ENCODE measurements around the gene HSPG2. TPM values are rescaled to one million over a fixed set of nuclear protein-coding genes. Genes with fewer than 3 reads are reported as not detected.
A peak's percentile ranks its signal among the peaks of the same experiment; 100 is the strongest.

The HSPG2 gene
- total and polyA plus RNA-seq, 10 donors = 14.4 to 395 (median 151) TPM

- Histone ChIP-seq H3K27ac (peak overlapping the region in 7 of 8 donors; percentile 11 to 81 (median 75)), H3K4me3 (peak overlapping the region in 6 of 8 donors; percentile 0 to 81 (median 60)), H3K27me3 (replicated peaks in 1 of 7) (peaks cover 0 to 23% (median 0%) of the 10 kb centered on the region in 7 donors), H3K4me1 (peaks cover 20 to 95% (median 69%) of the 10 kb centered on the region in 6 donors), H3K9me3 (no peaks in the 10 kb centered on the region), H3K36me3 (no peaks in the 10 kb centered on the region)
- intact Hi-C loops (cut with DNase I; ENCODE audit: low total_unique reads) = no loop called here
- no peak for DNase-seq
- 55 to 75% (median 70%) methylated on average over 10 of the region's 10 CpGs for WGBS, 5 donors
- TF ChIP-seq CTCF (IDR thresholded peaks at IDR 0.05 in 8 of 11, conservative IDR thresholded peaks at IDR 0.05 in 3 of 11) (no peak), POLR2A (IDR thresholded peaks at IDR 0.05) (no peak), POLR2AphosphoS5 (IDR thresholded peaks at IDR 0.05) (no peak)
These were observed 1.7 kb downstream of the HSPG2 start for GRCh38 chr1:21935393-21935804.

- TF ChIP-seq CTCF (IDR thresholded peaks at IDR 0.05 in 8 of 11, conservative IDR thresholded peaks at IDR 0.05 in 3 of 11) (no peak), POLR2AphosphoS5 (IDR thresholded peaks at IDR 0.05) (peak in 2 of 3 donors; percentile 22 to 65), POLR2A (IDR thresholded peaks at IDR 0.05) (no peak)
- Histone ChIP-seq H3K36me3 (no peaks in the 10 kb centered on the region), H3K9me3 (no peaks in the 10 kb centered on the region), H3K27ac (peak overlapping the region in 7 of 8 donors; percentile 12 to 81 (median 63)), H3K4me3 (peak overlapping the region in 4 of 8 donors; percentile 16 to 81 (median 64)), H3K4me1 (peaks cover 12 to 86% (median 57%) of the 10 kb centered on the region in 6 donors), H3K27me3 (replicated peaks in 1 of 7) (peaks cover 0 to 23% (median 0%) of the 10 kb centered on the region in 7 donors)
- WGBS, 5 donors = 24 to 40% (median 37%) methylated on average over 15 to 19 of the region's 19 CpGs
- intact Hi-C loops (cut with DNase I; ENCODE audit: low total_unique reads) = no loop called here
- DNase-seq = no peak
These were observed 3.5 kb downstream of the HSPG2 start for GRCh38 chr1:21933397-21934248.

GRCh38 chr1:21932127-21932526 is 5.0 kb downstream of the HSPG2 start:
- WGBS, 5 donors = 60 to 82% (median 68%) methylated on average over 7 of the region's 7 CpGs
- no peak overlapping the region for H3K4me3 ChIP-seq

More at GRCh38 chr1:21932127-21932526, 5.0 kb downstream of the HSPG2 start:
- peaks cover 0 to 17% (median 0%) of the 10 kb centered on the region in 7 donors for H3K27me3 ChIP-seq (replicated peaks in 1 of 7)
- no peak for DNase-seq
- H3K27ac ChIP-seq = peak overlapping the region in 7 of 8 donors; percentile 26 to 81 (median 71)
- intact Hi-C loops (cut with DNase I; ENCODE audit: low total_unique reads) = no loop called here
- H3K9me3 ChIP-seq = no peaks in the 10 kb centered on the region
- no peak for TF ChIP-seq CTCF (IDR thresholded peaks at IDR 0.05 in 8 of 11, conservative IDR thresholded peaks at IDR 0.05 in 3 of 11)
- TF ChIP-seq POLR2A (IDR thresholded peaks at IDR 0.05) = no peak
- TF ChIP-seq POLR2AphosphoS5 (IDR thresholded peaks at IDR 0.05) = no peak
- H3K36me3 ChIP-seq = no peaks in the 10 kb centered on the region
- H3K4me1 ChIP-seq = peaks cover 6 to 89% (median 53%) of the 10 kb centered on the region in 6 donors

Measured in spleen (tissue), 11 donors.